ENCODE data around the gene ARL6IP1.

ARL6IP1 gene

GRCh38 chr16:18800293-18800692 lies 1.1 kb downstream of the ARL6IP1 start:
- TF ChIP-seq ISL1 (CRISPR knock-in tag; IDR thresholded peaks at IDR 0.05) (no peak), GLIS3 (CRISPR knock-in tag; IDR thresholded peaks at IDR 0.05) (no peak)
- ATAC-seq = no peak

- TF ChIP-seq ARNTL (CRISPR knock-in tag; IDR thresholded peaks at IDR 0.05; ENCODE audit: borderline replicate concordance, low read depth) (no peak), CSRNP3 (CRISPR knock-in tag; IDR thresholded peaks at IDR 0.05) (no peak), TSHZ2 (CRISPR knock-in tag; IDR thresholded peaks at IDR 0.05) (no peak), ZFP3 (CRISPR knock-in tag; IDR thresholded peaks at IDR 0.05) (no peak), CSDC2 (CRISPR knock-in tag; IDR thresholded peaks at IDR 0.05) (no peak), CREB5 (CRISPR knock-in tag; IDR thresholded peaks at IDR 0.05; ENCODE audit: low read depth) (no peak), ESRRG (CRISPR knock-in tag; IDR thresholded peaks at IDR 0.05) (no peak), RARB (CRISPR knock-in tag; IDR thresholded peaks at IDR 0.05) (no peak), ZNF8 (CRISPR knock-in tag; IDR thresholded peaks at IDR 0.05) (no peak), PATZ1 (CRISPR knock-in tag; IDR thresholded peaks at IDR 0.05; ENCODE audit: borderline replicate concordance) (no peak), TOX (CRISPR knock-in tag; IDR thresholded peaks at IDR 0.05; ENCODE audit: borderline replicate concordance) (no peak), ZNF70 (CRISPR knock-in tag; IDR thresholded peaks at IDR 0.05) (no peak), ZNF565 (CRISPR knock-in tag; conservative IDR thresholded peaks at IDR 0.05; ENCODE audit: low read depth) (no peak), BACH2 (CRISPR knock-in tag; IDR thresholded peaks at IDR 0.05; ENCODE audit: borderline replicate concordance) (no peak), ZFP30 (CRISPR knock-in tag; IDR thresholded peaks at IDR 0.05) (no peak)
- ATAC-seq = no peak
Observed at GRCh38 chr16:18799500-18799899, 1.8 kb downstream of the ARL6IP1 start.

- TF ChIP-seq ZNF70 (CRISPR knock-in tag; IDR thresholded peaks at IDR 0.05) (no peak), POU6F1 (CRISPR knock-in tag; IDR thresholded peaks at IDR 0.05; ENCODE audit: borderline replicate concordance, low read depth) (no peak), CSDC2 (CRISPR knock-in tag; IDR thresholded peaks at IDR 0.05) (no peak), ZNF8 (CRISPR knock-in tag; IDR thresholded peaks at IDR 0.05) (no peak), ISL1 (CRISPR knock-in tag; IDR thresholded peaks at IDR 0.05) (no peak)
- ATAC-seq = no peak
Observed at GRCh38 chr16:18797746-18798145, 3.6 kb downstream of the ARL6IP1 start.

GRCh38 chr16:18796377-18796776 lies 5.0 kb downstream of the ARL6IP1 start:
- TF ChIP-seq TSHZ2 (CRISPR knock-in tag; IDR thresholded peaks at IDR 0.05) = no peak
- ATAC-seq = no peak
